WTC11 (cell line): ENCODE data around the gene RBFOX2. TPM values are rescaled to one million over a fixed set of nuclear protein-coding genes. Genes with fewer than 3 reads are reported as not detected.
"Not testable (repeated sequence)": the region's sequence is repeated elsewhere in the genome, so short reads cannot be mapped to it uniquely, and the experiment has no call there.

Source experiments
- ATAC-seq: fragments of 200-7000 bp; cut with Tn5 transposase; 2 replicates; pipeline ENCODE4 v1.10.0; 2021; ENCODE audit warnings: mild to moderate bottlenecking, moderate library complexity
- CTCF ChIA-PET: fragments of 300-600 bp; sonication (Branson Sonifier 250); formaldehyde crosslinking; loops from one replicate; lab custom pipeline; 2021; ENCODE audit warnings: antibody characterized with exemption; lab: Charles Lee
- POLR2A ChIA-PET: fragments of 350-600 bp; sonication (Branson Sonifier 250); formaldehyde crosslinking; loops from one replicate; lab custom pipeline; 2021; ENCODE audit warnings: antibody characterized with exemption; lab: Charles Lee
- DNase-seq: peaks from one replicate; pipeline ENCODE4 v3.0.0; 2021; ENCODE audit warnings: low spot score
- H3K27ac Mint-ChIP-seq: 2 replicates; pipeline ENCODE4 v1.8.0; 2021; ENCODE audit warnings: mixed read lengths
- H3K27me3 Mint-ChIP-seq: 2 replicates; pipeline ENCODE4 v1.8.0; 2021; ENCODE audit warnings: low read depth, mild to moderate bottlenecking, moderate library complexity, mixed read lengths
- H3K36me3 Mint-ChIP-seq: 2 replicates; pipeline ENCODE4 v1.8.0; 2021; ENCODE audit warnings: mixed read lengths
- H3K4me1 Mint-ChIP-seq: 2 replicates; pipeline ENCODE4 v1.8.0; 2022; ENCODE audit warnings: mixed read lengths
- H3K4me3 Mint-ChIP-seq: 2 replicates; pipeline ENCODE4 v1.8.0; 2021; ENCODE audit warnings: mild to moderate bottlenecking, moderate library complexity, mixed read lengths
- H3K9me3 Mint-ChIP-seq: 2 replicates; pipeline ENCODE4 v1.8.0; 2021; ENCODE audit warnings: mixed read lengths
- CREM ChIP-seq: sonication (generic); formaldehyde crosslinking; IDR thresholded peaks from 2 replicates; pipeline ENCODE4 v1.8.1; 2022; ENCODE audit warnings: mild to moderate bottlenecking, missing genetic modification reagents, moderate library complexity
- FOXP4 ChIP-seq: sonication (generic); formaldehyde crosslinking; IDR thresholded peaks from 2 replicates; pipeline ENCODE4 v1.8.0; 2022; ENCODE audit warnings: mild to moderate bottlenecking, missing genetic modification reagents
- HMGXB4 ChIP-seq: sonication (generic); formaldehyde crosslinking; IDR thresholded peaks from 2 replicates; pipeline ENCODE4 v1.8.1; 2023; ENCODE audit warnings: mild to moderate bottlenecking, moderate library complexity, missing genetic modification reagents
- JAZF1 ChIP-seq: fragments of 250-450 bp; sonication (Bioruptor Pico); IDR thresholded peaks from 2 replicates; pipeline ENCODE4 v1.9.0; 2021; ENCODE audit warnings: moderate library complexity, mild to moderate bottlenecking, inconsistent platforms
- NR1H2 ChIP-seq: sonication (generic); formaldehyde crosslinking; IDR thresholded peaks from 2 replicates; pipeline ENCODE4 v1.9.0; 2021; ENCODE audit warnings: mild to moderate bottlenecking, moderate library complexity, missing genetic modification reagents
- NR2C2 ChIP-seq: sonication (generic); formaldehyde crosslinking; IDR thresholded peaks from 2 replicates; pipeline ENCODE4 v1.8.0; 2022; ENCODE audit warnings: mild to moderate bottlenecking, missing genetic modification reagents
- OVOL2 ChIP-seq: fragments of 250-450 bp; sonication (Bioruptor Pico); IDR thresholded peaks from 2 replicates; pipeline ENCODE4 v1.9.0; 2021; ENCODE audit warnings: mild to moderate bottlenecking, borderline replicate concordance
- PRDM15 ChIP-seq: sonication (generic); formaldehyde crosslinking; IDR thresholded peaks from 2 replicates; pipeline ENCODE4 v1.8.0; 2022; ENCODE audit warnings: missing genetic modification reagents
- PRRX2 ChIP-seq: fragments of 250-450 bp; sonication (Bioruptor Pico); IDR thresholded peaks from 2 replicates; pipeline ENCODE4 v1.8.0; 2021; ENCODE audit warnings: mild to moderate bottlenecking
- USF2 ChIP-seq: sonication (generic); formaldehyde crosslinking; IDR thresholded peaks from 2 replicates; pipeline ENCODE4 v1.8.1; 2023; ENCODE audit warnings: mild to moderate bottlenecking, missing genetic modification reagents, moderate library complexity
- ZNF138 ChIP-seq: sonication (generic); formaldehyde crosslinking; conservative IDR thresholded peaks from 2 replicates; pipeline ENCODE4 v1.8.1; 2022; ENCODE audit warnings: mild to moderate bottlenecking, moderate library complexity, missing genetic modification reagents
- ZNF219 ChIP-seq: sonication (generic); formaldehyde crosslinking; IDR thresholded peaks from 2 replicates; pipeline ENCODE4 v1.8.0; 2023; ENCODE audit warnings: missing genetic modification reagents, mild to moderate bottlenecking, borderline replicate concordance
- ZNF425 ChIP-seq: fragments of 250-450 bp; sonication (Bioruptor Pico); conservative IDR thresholded peaks from 2 replicates; pipeline ENCODE4 v1.9.0; 2021; ENCODE audit warnings: mild to moderate bottlenecking
- total RNA-seq: library from RNA; stranded (reverse); gene quantifications from 3 replicates; pipeline ENCODE4 v1.2.3, GENCODE V29; 2021

RBFOX2 gene
- total RNA-seq, 1 experiment from 2014 or later = 107 TPM

GRCh38 chr22:35995348-35995747 is 33.3 kb downstream of the RBFOX2 start:
- peaks cover 11% of the 10 kb centered on the region for H3K36me3 Mint-ChIP-seq
- no peaks in the 10 kb centered on the region for H3K27me3 Mint-ChIP-seq
- ATAC-seq (no peak; the same call in 1 of the 2 replicates), DNase-seq (no peak)
- TF ChIP-seq PRRX2 (CRISPR knock-in tag) (no peak), PRDM15 (no peak), NR2C2 (no peak), OVOL2 (no peak), USF2 (CRISPR knock-in tag) (no peak), FOXP4 (no peak), CREM (CRISPR knock-in tag) (no peak), HMGXB4 (no peak), ZNF219 (CRISPR knock-in tag) (no peak), ZNF425 (CRISPR knock-in tag) (no peak), NR1H2 (CRISPR knock-in tag) (no peak), ZNF138 (no peak), JAZF1 (CRISPR knock-in tag) (no peak)
- no peak overlapping the region for H3K4me3 Mint-ChIP-seq
- peaks cover 7% of the 10 kb centered on the region for H3K9me3 Mint-ChIP-seq
- CTCF ChIA-PET = interaction anchor here (3.4 kb wide), 1 partner anchor 71 kb away, joined by 20 read pairs; no protein-coding TSS in a partner anchor
- POLR2A ChIA-PET = no interaction called here
- peak overlapping the region; percentile 74 for H3K27ac Mint-ChIP-seq
- H3K4me1 Mint-ChIP-seq = peaks cover 36% of the 10 kb centered on the region

GRCh38 chr22:35993727-35994126 is 34.9 kb downstream of the RBFOX2 start:
- H3K27ac Mint-ChIP-seq, CTCF ChIA-PET: not testable (repeated sequence)

More at GRCh38 chr22:35993727-35994126, 34.9 kb downstream of the RBFOX2 start:
- H3K27me3 Mint-ChIP-seq, ATAC-seq, H3K9me3 Mint-ChIP-seq, H3K4me3 Mint-ChIP-seq, DNase-seq, POLR2A ChIA-PET: not testable (repeated sequence)
- H3K4me1 Mint-ChIP-seq = peaks cover 34% of the 10 kb centered on the region
- peaks cover 11% of the 10 kb centered on the region for H3K36me3 Mint-ChIP-seq
